ENCODE results near the gene TPM2. TPM values are rescaled to one million over a fixed set of nuclear protein-coding genes. Genes with fewer than 3 reads are reported as not detected.

The TPM2 gene
- total RNA-seq, 1 donor from 2014 or later: 174 TPM

GRCh38 chr9:35703906-35704672 is 14.4 kb upstream of the TPM2 start:
- Histone ChIP-seq H3K27me3 (no peaks in the 10 kb centered on the region), H3K9ac (no peak overlapping the region), H4K20me1 (ENCODE audit: low read depth) (no peaks in the 10 kb centered on the region), H3F3A (ENCODE audit: low read depth) (no peaks in the 10 kb centered on the region), H3K27ac (no peak overlapping the region), H3K4me2 (no peak overlapping the region), H2AFZ (replicated peaks) (no peak overlapping the region), H3K36me3 (no peaks in the 10 kb centered on the region), H3K9me3 (ENCODE audit: low read depth) (no peaks in the 10 kb centered on the region), H3K4me3 (no peak overlapping the region), H3K4me1 (no peaks in the 10 kb centered on the region), H3K79me2 (ENCODE audit: low read depth) (no peaks in the 10 kb centered on the region)
- Mint-ChIP-seq H3K4me1 (no peaks in the 10 kb centered on the region), H3K9me3 (no peaks in the 10 kb centered on the region), H3K27me3 (ENCODE audit: insufficient read depth, low read depth) (peaks cover 4% of the 10 kb centered on the region), H3K36me3 (peaks cover 31% of the 10 kb centered on the region), H3K27ac (no peak overlapping the region), H3K4me3 (no peak overlapping the region)
- TF ChIP-seq, protein P1, sequence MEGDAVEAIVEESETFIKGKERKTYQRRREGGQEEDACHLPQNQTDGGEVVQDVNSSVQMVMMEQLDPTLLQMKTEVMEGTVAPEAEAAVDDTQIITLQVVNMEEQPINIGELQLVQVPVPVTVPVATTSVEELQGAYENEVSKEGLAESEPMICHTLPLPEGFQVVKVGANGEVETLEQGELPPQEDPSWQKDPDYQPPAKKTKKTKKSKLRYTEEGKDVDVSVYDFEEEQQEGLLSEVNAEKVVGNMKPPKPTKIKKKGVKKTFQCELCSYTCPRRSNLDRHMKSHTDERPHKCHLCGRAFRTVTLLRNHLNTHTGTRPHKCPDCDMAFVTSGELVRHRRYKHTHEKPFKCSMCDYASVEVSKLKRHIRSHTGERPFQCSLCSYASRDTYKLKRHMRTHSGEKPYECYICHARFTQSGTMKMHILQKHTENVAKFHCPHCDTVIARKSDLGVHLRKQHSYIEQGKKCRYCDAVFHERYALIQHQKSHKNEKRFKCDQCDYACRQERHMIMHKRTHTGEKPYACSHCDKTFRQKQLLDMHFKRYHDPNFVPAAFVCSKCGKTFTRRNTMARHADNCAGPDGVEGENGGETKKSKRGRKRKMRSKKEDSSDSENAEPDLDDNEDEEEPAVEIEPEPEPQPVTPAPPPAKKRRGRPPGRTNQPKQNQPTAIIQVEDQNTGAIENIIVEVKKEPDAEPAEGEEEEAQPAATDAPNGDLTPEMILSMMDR (IDR thresholded peaks at IDR 0.05): no peak
- no peak for TF ChIP-seq EZH2phosphoT487 (IDR thresholded peaks at IDR 0.05)
- TF ChIP-seq EZH2 (IDR thresholded peaks at IDR 0.05): no peak
- no peak for DNase-seq (ENCODE audit: low spot score)

- Histone ChIP-seq H3K27ac (no peak overlapping the region), H3K27me3 (no peaks in the 10 kb centered on the region), H4K20me1 (ENCODE audit: low read depth) (no peaks in the 10 kb centered on the region), H3K4me2 (no peak overlapping the region), H3F3A (ENCODE audit: low read depth) (no peaks in the 10 kb centered on the region), H3K9me3 (ENCODE audit: low read depth) (no peaks in the 10 kb centered on the region), H3K9ac (no peak overlapping the region), H3K79me2 (ENCODE audit: low read depth) (no peaks in the 10 kb centered on the region), H3K4me3 (no peak overlapping the region), H3K4me1 (no peaks in the 10 kb centered on the region), H3K36me3 (no peaks in the 10 kb centered on the region), H2AFZ (replicated peaks) (no peak overlapping the region)
- Mint-ChIP-seq H3K9me3 (no peaks in the 10 kb centered on the region), H3K27me3 (ENCODE audit: insufficient read depth, low read depth) (peaks cover 4% of the 10 kb centered on the region), H3K4me1 (no peaks in the 10 kb centered on the region), H3K36me3 (peaks cover 33% of the 10 kb centered on the region), H3K27ac (no peak overlapping the region), H3K4me3 (no peak overlapping the region)
- no peak for TF ChIP-seq EZH2 (IDR thresholded peaks at IDR 0.05)
- TF ChIP-seq, protein P1 (IDR thresholded peaks at IDR 0.05): no peak
- no peak for DNase-seq (ENCODE audit: low spot score)
Measured at GRCh38 chr9:35702696-35703095, 13.0 kb upstream of the TPM2 start.

GRCh38 chr9:35700942-35701341 is 11.2 kb upstream of the TPM2 start:
- Histone ChIP-seq H3K4me1 (no peaks in the 10 kb centered on the region), H3K27me3 (no peaks in the 10 kb centered on the region), H4K20me1 (ENCODE audit: low read depth) (peaks cover 4% of the 10 kb centered on the region), H3K79me2 (ENCODE audit: low read depth) (no peaks in the 10 kb centered on the region), H3K36me3 (no peaks in the 10 kb centered on the region), H3K4me3 (no peak overlapping the region), H3K9ac (no peak overlapping the region), H3F3A (ENCODE audit: low read depth) (no peaks in the 10 kb centered on the region), H3K4me2 (no peak overlapping the region), H3K9me3 (ENCODE audit: low read depth) (no peaks in the 10 kb centered on the region), H3K27ac (no peak overlapping the region), H2AFZ (replicated peaks) (no peak overlapping the region)
- no peak for DNase-seq (ENCODE audit: low spot score)
- H3K4me3 Mint-ChIP-seq: no peak overlapping the region
- no peak overlapping the region for H3K27ac Mint-ChIP-seq
- no peaks in the 10 kb centered on the region for H3K4me1 Mint-ChIP-seq
- H3K27me3 Mint-ChIP-seq (ENCODE audit: insufficient read depth, low read depth): peaks cover 6% of the 10 kb centered on the region
- no peaks in the 10 kb centered on the region for H3K9me3 Mint-ChIP-seq
- TF ChIP-seq EZH2phosphoT487 (IDR thresholded peaks at IDR 0.05): no peak
- TF ChIP-seq, protein P1 (IDR thresholded peaks at IDR 0.05): no peak
- TF ChIP-seq EZH2 (IDR thresholded peaks at IDR 0.05): no peak
- peaks cover 24% of the 10 kb centered on the region for H3K36me3 Mint-ChIP-seq

Data from neural progenitor cell (in vitro differentiated cells).